Hepatocyte (in vitro differentiated cells): Measurements from ENCODE around the gene BICDL2.

ENCODE experiments used
- CTCF ChIP-seq: fragments of 200-600 bp; sonication (generic); IDR thresholded peaks from 2 replicates; pipeline ENCODE4 v1.5.1; 2016; ENCODE audit warnings: antibody characterized with exemption, mild to moderate bottlenecking; ENCODE audit not compliant: poor library complexity
- EZH2phosphoT487 ChIP-seq: fragments of 200-600 bp; sonication (generic); IDR thresholded peaks from one replicate; pipeline ENCODE4 v1.6.1; 2018; ENCODE audit warnings: antibody characterized with exemption, mild to moderate bottlenecking, low read depth, moderate library complexity; ENCODE audit not compliant: unreplicated experiment, severe bottlenecking

GRCh38 chr16:3046641-3047386 lies 10.1 kb upstream of the BICDL2 start:
- TF ChIP-seq EZH2phosphoT487 (peak; percentile 70), CTCF (no peak)
